GM21381 (cell line): ENCODE results near the gene AQP12B.
"Not testable (repeated sequence)": the region's sequence is repeated elsewhere in the genome, so short reads cannot be mapped to it uniquely, and the experiment has no call there.

Experiments
- ATAC-seq: cut with Tn5 transposase; IDR thresholded peaks from one replicate; pipeline ENCODE4 v1.9.1; 2021; ENCODE audit warnings: mild to moderate bottlenecking, moderate library complexity; ENCODE audit not compliant: unreplicated experiment

Gene AQP12B

GRCh38 chr2:240682431-240683224 lies at the start of gene AQP12B:
Gene AQP12B, minus strand, starts transcription at chr2:240682885. Its CDS starts 48 bp downstream, at chr2:240682837.
- not testable (repeated sequence) for ATAC-seq

- no peak for ATAC-seq
Observed at GRCh38 chr2:240732184-240732583, 49.5 kb upstream of the AQP12B start.

DNA sequence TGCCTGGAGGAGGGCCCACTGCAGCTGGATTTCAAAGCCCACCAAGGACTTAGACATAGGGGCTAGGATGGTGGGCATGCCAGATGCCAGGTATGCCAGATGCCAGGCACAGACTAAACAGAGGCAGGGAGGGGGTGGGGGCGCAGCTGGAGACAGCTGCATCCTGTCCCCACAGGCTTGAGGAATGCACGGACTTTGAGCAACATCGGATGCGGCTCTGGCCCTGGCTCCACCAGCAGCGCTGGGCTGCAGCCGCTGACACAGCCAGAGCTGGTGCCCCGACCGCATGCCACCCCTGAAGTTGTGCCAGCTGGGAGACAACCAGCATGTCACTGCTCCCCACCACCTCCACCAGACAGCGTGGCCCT lies 48.5 kb upstream of the AQP12B start:
- no peak for ATAC-seq

GRCh38 chr2:240730501-240731177 lies 48.0 kb upstream of the AQP12B start:
- no peak for ATAC-seq

GRCh38 chr2:240728827-240729226 lies 46.1 kb upstream of the AQP12B start:
- no peak for ATAC-seq

- ATAC-seq = no peak
Observed at GRCh38 chr2:240728361-240728760, 45.7 kb upstream of the AQP12B start.

GRCh38 chr2:240727913-240728312 lies 45.2 kb upstream of the AQP12B start:
- no peak for ATAC-seq

DNA sequence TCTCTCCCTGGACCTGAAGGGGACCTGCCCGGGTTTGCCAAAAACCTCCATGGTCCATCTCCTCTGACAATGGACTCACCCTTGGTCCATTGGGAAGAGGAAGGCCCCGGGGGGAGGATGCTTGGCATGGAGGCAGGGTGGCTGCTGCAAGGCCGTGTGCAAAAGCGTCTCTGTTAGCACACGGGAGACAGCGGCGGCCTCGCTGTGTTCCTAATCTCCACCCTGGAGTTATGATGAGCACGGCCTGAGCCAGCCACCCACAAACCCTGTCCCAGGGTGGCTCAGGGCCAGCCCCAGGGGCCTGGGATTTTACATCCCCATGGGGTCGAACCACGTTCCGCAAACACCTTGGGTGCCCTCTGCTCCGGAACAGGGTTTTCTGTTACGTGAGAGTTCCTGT lies 44.8 kb upstream of the AQP12B start:
- no peak for ATAC-seq

- no peak for ATAC-seq
Observed at GRCh38 chr2:240726876-240727275, 44.2 kb upstream of the AQP12B start.

DNA sequence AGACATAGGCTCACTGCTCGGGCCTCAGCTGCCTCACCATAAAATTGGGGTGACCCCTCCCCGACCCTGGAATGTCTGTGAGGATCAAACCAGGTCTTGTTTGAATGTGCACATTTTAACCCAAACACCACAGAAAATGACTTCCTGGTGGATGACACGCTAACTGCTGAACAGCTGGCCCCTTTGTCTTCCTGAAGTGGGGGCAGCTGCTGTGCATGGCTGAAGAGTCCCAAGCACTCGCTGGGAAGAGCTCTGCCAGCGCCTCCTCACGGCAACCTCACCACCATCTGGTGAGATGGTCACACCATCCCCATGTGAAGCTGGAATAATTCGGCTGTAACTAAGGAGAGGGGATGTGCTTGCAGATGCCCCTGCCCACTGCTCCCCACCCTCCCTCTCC lies 43.0 kb upstream of the AQP12B start:
- no peak for ATAC-seq

DNA sequence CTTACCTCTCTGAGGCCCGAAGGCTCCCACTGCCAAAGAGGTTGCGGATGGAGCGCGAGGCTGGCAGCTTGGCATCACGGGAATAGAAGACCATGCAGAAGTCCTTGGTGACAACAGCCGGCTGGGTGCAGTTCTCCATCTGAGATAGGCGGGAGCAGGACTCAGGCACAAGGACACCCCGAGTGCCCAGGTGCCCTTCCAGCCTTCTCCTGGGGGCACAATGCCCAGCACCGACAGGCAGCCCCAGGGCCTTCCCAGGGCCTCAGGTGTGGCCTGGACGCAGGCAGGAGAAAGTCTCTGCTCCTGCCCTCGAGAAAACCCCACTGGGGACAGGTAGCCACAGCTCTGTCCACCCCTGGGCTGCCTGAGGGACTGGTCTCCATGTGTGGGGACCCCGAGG lies 42.6 kb upstream of the AQP12B start:
- no peak for ATAC-seq

GRCh38 chr2:240724431-240724830 lies 41.7 kb upstream of the AQP12B start:
- ATAC-seq = no peak

DNA sequence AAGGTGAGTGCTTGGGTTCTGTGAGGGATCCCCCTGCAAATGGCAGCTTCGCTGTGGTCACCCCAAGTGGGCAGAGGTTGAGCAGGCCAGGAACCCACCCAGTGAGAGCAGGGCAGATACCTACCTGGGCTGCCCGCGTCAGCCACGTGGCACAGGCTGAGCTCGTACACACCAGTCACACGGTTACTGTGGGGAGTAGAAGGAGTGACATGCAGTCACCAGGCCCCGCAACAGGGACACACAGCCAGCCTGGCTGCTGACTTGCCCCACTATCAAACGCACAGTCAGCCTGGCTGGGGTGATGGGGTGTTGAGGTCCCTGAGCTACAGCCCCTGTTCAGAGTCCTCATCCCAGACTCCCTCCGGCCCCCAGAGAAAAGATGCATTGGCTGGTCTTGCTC lies 41.2 kb upstream of the AQP12B start:
- ATAC-seq = no peak

GRCh38 chr2:240722796-240723735 lies 40.4 kb upstream of the AQP12B start:
- ATAC-seq = no peak

GRCh38 chr2:240722376-240722775 lies 39.7 kb upstream of the AQP12B start:
- ATAC-seq = no peak

GRCh38 chr2:240721596-240722180 lies 39.0 kb upstream of the AQP12B start:
- ATAC-seq = no peak

DNA sequence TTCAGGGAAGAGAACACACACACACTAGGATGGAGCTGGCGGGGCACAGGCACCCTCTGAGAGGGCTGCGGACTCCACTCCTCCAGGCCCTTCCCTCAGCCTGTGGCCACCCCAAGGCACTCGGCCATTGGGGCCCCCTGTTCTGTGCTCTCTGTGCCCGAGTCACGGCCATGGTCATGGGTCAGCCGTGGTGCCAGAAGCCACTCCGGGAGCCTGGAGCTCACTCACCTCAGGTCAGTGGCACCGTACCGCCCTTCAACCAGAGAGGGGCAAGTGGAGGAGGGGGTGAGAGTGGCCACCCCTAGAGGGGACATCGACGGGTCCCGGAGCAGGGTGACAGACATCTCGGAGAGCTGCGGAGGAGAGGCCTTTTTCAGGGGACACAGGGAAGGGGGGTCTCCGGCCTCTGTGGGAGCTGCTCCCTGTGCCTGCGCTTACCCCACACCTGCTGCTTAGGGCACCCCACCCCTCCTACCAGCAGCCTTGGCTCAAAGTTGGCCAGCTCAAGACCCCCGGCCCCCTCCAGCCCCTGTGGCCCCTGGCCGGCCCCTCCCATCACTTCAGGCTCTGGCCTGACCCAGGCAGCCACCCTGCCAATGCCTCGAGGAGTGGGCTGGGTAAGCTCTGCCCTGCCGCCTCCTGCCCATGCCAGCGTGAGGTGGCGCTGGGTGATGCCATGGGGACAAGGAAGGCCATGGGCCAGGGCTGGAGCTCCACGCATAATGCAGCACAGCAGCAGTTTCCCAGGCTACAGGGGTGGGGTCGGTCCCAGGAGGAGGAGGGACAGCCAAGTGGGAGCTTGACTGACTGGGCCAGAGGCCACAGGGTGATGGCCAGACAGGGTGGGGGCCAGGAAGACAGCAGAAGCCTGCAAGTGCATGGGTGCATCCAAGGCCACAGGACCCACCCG lies 38.3 kb upstream of the AQP12B start:
- no peak for ATAC-seq

DNA sequence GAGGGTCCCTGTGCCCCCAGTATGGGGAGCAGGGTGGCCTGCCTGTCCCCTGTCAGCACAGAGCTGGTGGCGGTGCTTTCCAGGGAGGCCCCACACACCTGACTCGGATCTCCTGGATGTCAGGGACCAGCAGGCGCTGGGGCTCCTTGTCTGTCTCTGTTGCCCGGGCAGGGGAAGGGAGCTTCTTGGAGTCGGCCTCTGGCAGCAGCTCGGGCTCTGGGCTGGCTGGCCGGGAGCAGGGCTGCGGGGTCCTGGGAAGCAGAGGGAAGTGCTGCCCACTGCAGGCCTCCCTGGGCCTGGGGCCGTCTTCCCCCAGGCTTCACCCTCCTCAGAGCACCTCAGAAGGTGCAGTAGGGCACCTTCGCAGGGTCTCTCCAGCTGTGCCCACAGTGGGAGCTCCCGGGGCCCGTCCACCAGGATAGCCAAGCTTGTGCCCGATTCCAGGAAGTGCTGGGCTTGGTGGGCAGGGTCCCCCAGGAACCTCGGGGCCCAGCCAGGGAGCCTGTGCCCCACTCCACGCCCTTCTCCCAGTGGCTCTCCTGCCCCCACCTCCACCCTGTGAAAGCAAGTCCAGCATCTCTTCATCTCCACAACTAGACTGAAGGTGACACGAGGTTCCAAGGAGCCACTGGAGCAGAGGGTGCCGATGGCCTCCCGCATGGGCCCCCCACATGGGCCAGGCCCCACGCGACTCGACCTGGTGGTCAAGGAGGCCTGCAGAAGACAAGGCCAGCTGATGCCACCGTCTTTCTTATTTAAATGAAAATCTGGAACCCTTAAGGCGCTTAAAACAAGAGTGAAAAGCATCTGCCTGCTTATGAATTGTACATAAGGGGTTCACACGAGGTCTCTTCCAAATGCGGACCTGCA lies 37.2 kb upstream of the AQP12B start:
- ATAC-seq = no peak

- ATAC-seq = no peak
Observed at GRCh38 chr2:240718896-240719490, 36.3 kb upstream of the AQP12B start.
